Measurements from ENCODE around the gene ERO1A.
A peak's percentile ranks its signal among the peaks of the same experiment; 100 is the strongest.
"Not testable (repeated sequence)": the region's sequence is repeated elsewhere in the genome, so short reads cannot be mapped to it uniquely, and the experiment has no call there.

ERO1A gene, protein sequence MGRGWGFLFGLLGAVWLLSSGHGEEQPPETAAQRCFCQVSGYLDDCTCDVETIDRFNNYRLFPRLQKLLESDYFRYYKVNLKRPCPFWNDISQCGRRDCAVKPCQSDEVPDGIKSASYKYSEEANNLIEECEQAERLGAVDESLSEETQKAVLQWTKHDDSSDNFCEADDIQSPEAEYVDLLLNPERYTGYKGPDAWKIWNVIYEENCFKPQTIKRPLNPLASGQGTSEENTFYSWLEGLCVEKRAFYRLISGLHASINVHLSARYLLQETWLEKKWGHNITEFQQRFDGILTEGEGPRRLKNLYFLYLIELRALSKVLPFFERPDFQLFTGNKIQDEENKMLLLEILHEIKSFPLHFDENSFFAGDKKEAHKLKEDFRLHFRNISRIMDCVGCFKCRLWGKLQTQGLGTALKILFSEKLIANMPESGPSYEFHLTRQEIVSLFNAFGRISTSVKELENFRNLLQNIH

DNA sequence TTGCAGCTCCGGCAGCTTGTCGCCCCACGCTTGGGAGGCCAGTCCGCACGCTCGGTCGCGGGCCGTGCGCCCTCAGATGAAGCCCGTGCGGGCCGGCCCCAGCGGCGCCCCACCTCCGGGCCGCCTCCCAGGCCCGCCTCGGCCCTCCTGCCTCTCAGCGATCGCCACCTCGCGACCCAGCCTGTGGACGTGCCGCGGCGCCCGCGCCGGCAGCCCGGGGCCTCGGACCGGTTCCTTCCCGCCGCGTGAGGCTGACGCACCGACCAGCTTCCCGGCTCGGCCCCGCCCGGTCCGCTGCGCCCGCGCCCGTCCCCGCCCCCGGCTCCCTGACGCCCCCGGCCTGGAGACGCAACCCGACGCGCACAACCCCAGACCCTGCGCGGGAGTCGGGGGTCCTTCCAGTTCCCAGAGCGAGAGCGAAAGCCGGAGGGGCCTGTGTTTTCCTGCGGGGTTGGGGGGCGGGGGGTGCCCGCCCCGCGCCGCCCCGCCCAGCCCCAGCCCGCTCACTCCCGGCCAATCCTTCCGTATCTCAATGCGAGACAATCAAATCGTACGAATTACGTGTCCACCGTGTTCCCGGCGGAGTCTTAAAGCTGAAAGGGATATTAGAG, at the start of gene ERO1A:
Gene ERO1A (minus strand): TSS at position 78 of the 611 bp plus-strand sequence. CDS start 77 bp downstream, at position 1.
- DNase-seq = peak; percentile 12

DNA sequence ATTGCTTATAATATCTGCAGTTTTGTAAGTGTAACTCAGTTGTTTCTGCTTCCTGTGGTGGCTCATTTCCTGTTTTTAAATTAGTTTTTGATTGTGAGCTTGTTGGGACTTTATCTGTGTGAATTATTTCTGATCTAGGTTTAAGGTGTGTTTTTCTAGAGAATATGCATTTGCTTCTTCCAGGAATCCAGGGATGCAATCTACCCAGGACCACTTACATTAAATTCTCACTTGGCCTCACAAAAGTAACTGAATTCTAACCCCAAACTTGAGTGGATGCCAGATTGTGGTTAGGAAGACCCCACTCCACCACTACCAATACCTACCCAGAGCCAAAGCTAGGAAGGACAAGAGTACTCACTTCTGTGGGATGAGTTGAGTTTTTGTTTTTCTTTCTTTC, 46.5 kb upstream of the ERO1A start:
- DNase-seq = no peak

DNA sequence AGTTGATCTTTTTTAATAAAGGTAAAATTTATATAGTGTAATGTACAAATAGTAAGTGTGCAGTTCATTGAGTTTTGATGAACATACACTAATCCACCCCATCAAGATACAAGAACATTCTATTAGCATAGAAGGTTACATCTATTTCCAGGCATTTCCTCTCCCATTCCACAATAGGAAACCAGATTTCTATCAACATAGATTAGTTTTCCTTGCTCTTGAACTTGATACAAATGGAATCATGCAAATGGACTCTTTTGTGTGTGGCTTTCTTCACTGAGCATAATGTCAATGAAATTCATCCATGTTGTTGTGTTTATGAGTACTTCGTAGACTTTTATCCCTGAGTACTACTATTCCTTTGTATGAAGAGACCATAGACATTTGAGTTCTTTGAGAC, 45.4 kb upstream of the ERO1A start:
- no peak for DNase-seq

DNA sequence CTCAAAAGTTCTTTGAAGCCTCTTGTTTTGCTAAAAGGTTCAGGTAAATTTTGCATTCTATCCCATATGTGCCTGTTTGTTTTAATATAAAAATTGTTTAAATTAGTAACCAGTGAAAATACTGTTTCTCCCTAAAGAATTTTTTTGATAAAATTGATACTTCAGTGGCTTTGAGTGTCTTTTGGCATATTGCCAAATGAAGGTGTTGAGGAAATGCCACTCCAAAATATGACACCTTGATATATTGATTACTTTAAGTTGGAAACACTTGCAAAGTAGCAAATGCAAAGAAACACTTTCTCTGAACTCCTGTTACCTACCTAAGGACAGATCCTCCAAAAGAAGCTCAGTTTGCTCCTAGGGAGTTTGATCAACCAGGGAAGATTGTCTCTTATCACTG, 43.1 kb upstream of the ERO1A start:
- no peak for DNase-seq

DNA sequence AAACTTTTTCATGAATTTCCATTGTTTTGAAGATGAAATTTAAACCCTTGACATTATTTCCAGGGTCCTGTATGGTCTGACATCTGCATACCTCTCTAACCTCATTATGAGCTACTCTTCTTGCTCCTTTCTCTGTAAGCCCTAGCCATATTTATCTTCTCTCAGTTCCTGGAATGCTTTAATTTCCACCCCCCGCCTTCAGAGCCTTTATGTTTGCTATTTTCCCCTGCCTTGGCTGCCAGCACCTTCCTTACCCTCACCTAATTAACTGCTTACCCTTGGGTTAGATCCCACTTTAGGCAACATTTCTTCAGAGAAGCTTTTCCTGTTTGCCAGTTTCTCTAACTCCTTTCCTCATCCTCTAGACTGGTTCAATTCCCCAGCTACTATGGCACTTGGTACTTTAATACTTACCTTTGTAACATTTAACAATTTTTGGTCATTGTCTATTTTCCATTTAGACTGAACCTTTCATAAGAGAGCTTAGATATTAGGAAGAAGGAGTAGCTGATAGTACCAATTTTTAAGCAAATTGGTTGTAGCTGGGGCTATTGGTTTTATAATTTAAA, 40.6 kb upstream of the ERO1A start:
- DNase-seq = no peak

DNA sequence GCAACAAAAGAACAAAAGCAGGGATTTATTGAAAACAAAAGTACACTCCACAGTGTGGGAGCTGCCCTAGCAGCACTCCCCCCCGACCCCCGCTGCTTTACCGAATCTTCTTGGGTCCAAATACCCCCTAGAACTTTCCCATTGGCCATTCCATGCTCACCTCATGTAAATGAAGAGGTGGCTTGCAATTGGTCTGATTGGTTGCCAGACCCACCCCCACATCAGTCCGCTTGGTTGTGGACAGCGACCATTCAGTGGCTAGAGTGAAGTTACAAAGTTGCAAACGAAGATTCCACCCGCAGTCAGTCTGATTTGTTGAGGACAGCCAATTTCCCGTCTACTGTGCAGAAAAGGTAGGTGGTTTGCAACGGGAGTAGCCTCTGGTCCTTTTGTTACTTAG, 38.5 kb upstream of the ERO1A start:
- DNase-seq = no peak

DNA sequence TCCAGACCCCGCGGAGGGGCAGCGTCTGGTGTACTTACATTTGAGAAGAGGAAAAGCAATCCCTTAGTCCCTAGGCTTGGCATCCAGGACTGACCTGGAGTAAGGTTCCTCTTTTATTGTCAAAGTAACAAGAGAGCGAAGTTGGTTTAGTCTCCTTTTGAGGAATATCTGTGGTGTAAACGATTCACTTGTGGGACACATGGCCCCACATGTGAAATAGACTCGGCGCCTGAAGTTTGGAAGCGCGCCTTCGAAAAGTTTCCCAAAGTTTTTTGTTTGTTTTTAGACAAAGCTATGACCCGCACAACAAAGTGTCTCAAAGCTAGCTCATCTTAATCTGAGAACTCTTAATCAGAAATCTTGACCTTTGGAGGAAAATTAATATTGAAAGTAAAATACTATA, 35.4 kb upstream of the ERO1A start:
- DNase-seq = peak; percentile 24

DNA sequence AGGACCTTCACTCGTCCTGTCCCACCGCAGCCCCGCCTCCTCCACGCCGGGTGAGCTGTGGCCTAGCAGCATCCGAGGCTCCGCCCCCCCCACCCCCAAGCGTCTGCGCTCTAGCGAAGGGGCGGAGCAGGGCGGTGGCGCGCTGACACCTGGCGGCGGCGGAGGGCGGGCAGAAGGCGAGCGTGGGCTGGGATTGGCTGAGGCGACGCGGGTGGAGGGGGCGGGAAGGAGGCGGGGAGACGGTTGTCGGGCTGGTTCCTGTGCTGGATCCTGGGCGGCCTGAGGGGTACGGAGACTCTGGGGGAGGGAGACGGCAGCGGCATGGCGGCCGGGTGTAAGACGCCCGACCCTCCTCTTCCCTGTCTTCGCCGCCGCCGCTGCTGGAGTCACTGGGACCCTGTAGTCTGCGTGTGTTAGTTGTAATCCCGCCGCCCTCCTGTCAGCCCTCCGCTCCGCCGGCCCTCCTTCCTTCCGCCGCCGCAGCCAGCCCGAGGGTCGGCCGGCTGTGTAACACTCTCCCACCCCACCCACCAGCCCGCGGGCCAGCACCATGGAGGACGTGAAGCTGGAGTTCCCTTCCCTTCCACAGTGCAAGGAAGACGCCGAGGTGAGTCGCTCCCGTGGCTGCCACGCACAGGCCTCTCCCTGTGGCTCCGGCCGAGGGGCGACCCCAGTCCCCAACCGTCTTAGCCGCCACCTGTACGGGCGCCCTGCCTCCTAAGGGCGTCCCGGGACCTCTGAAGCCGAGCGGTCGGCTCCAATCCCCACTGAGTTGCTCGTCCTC, 34.8 kb upstream of the ERO1A start, which contains the start of gene STYX:
Gene STYX (plus strand): TSS at position 242 of the 784 bp plus-strand sequence. CDS start 309 bp downstream, at position 551.
- DNase-seq = peak; percentile 85

DNA sequence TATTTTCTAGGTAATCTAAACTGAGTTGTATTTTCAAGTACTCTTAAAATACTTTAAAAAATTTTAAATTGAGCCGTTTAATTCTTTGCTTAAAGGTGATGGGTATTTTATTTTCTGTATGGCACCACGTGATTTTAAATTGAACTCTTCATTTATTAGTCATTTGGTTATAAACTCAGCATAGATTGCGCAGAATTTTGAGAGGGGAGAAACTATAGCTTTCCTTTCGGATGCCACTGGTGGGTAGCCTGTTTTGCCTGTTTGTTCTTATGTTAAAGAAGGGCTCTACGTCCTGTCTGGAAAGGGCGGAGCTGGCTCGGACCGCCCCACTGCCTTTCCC, 34.2 kb upstream of the ERO1A start:
- DNase-seq = no peak

DNA sequence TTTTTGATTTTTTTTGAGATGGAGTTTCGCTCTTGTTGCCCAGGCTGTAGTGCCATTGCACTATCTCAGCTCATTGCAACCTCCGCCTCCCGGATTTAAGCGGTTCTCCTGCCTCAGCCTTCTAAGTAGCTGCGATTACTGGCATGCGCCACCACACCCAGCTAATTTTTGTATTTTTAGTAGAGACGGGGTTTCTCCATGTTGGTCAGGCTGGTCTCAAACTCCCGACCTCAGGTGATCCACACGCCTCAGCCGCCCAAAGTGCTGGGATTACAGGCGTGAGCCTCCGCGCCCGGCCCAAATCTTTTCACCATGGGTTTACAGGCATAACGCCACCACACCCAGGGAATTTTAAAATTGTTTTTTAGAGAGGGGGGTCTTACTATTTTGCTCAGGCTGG, 33.7 kb upstream of the ERO1A start:
- DNase-seq = not testable (repeated sequence)

DNA sequence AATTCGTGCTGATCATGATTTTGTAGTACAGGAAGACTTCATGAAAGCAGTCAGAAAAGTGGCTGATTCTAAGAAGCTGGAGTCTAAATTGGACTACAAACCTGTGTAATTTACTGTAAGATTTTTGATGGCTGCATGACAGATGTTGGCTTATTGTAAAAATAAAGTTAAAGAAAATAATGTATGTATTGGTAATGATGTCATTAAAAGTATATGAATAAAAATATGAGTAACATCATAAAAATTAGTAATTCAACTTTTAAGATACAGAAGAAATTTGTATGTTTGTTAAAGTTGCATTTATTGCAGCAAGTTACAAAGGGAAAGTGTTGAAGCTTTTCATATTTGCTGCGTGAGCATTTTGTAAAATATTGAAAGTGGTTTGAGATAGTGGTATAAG, 32.2 kb upstream of the ERO1A start:
- DNase-seq = not testable (repeated sequence)

DNA sequence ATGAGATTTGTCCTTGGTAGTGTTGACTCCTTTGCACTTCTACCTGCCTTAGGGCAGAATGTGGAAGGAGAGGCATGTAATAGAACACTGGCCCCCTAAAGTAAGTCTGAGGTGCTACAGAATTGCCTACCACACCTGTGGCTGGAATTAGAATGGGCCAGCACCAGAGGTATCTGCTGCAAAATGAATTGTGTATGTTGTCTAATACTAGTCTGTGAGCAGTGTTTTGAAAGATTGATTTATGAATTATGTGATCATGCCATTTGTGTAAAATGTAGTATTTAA, 28.9 kb upstream of the ERO1A start:
- DNase-seq = no peak

DNA sequence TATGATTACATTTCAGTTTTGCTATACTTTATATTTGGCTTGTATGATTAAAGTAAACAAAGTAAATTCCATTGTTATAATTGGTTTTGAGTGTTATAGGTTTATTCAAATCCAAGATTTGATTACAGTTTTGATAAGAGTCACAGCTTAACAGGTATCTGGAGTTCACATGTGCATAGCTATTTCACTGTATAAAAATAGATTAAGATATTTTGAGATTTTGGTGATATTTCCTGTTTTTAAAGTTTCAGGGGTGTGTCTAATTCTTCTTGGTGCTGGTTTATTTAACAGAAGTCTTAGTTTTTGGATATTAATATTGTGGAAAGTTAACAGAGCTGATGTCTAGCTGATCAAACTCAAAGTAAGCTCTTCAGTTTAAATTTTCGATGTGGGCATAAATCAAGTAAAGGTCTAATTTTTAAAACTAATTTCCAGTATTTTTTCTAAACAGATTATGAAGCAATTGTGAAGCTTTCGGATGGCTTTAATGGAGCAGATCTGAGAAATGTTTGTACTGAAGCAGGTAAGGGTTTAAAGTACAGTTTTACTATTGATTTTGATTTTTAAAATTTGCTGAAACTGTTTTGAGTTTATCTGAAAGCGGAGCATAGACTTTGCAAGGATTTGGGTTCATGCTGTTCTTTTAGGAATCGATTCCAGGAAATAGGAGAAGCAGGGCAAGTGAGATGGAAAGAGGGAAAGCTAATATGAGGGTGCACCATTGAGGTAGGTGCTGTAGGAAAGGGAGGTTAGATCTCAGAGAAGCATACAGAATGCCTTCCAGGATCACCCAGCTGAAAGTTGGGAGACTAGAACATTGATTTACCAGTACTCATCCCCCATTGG, 28.4 kb upstream of the ERO1A start:
- no peak for DNase-seq

DNA sequence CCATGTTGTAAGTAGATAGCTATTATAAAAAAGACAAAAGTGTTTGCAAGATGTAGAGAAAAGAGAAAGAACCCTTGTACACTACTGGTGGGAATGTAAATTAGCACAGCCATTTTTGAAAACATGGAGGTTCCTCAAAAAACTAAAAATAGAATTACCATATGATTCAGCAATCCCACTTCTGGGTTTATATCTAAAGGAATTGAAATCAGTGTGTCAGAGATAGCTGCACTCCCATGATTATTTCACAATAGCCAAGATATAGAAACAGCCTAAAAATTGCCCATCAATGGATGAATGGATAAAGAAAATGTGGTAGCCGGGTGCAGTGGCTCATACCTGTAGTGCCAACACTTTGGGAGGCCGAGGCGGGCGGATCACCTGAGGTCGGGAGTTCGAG, 20.8 kb upstream of the ERO1A start:
- DNase-seq = no peak

DNA sequence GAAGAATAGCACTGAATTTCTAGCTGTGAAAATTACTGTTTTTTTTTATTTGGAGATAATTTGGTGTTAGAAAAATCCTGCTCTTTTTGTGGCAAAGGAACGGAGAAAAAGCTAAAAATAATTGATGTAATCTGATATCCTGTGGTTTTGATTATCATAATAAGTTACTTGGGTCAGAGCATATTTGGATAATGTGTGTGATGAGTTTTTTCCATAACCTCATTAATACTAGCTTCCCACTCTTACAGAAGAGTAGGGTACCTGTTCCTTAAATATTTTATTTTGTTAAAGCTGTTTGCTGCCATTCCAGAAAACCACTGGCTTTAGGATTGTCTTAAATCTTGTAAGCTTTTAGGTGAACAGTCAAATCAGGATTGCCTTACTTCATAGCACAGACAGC, 16.3 kb upstream of the ERO1A start:
- no peak for DNase-seq

DNA sequence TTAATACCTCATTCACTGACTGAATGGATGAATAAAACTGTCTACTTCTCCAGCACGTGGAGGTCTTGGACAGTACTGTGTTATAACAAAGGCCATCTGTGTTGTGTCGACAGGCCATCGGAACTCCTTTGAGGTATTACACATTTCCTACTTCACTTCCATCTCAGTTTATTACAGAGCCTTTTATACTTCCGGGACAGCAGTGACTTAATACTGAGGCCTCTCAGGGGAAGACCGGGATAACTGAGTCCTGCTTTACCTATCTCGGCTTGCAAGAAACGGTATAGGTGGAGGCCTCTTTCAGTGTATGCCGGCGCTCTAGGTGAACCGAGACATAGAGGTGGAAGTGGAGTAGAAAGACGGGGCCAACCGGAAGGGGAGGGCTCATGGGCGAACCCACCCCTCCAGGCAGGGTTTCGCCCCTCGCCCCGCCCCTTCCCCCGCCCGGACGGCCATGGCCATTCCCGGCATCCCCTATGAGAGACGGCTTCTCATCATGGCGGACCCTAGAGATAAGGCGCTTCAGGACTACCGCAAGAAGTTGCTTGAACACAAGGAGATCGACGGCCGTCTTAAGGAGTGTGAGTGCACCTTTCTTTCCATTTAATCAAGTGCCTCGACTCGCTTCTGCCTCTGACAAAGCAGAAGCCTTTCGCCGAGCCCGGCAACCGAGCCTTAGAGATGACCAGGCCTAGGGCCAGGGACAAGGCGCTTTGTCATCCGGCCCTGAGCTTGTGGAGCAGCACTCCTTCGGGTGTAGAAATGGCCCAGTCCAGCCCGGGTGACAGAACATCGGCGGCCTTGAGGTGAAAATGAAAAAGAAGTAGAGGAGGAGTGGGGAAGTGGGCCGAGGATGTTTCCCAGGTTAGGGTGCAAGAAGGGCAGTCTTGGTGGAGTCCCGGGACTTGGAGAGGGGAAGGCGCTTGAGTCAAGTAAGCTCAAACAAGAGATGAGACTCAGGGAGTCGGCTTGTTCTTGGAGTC, 11.7 kb upstream of the ERO1A start, which contains the start of gene PSMC6:
Gene PSMC6 (plus strand): TSS at position 477 of the 983 bp plus-strand sequence. CDS start 20 bp downstream, at position 497.
- peak; percentile 84 for DNase-seq

DNA sequence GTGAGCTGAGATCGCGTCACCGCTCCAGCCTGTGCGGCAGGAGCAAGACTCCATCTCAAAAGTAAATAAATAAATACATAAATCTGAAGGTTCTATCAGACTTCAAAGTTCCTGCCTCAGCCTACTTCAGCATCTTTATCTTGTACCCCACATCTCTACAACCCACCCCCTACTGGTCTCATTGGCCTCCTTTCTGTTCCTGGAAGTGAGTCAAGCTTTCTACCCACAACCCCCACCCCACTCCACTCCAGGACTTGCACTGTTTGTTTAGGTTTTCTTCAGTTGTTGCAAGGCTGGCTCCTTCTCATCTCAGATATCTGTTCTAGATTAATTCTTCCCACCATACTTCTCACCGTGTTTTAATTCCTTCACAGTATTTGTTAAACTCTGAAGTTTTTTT, 10.9 kb upstream of the ERO1A start:
- no peak for DNase-seq

DNA sequence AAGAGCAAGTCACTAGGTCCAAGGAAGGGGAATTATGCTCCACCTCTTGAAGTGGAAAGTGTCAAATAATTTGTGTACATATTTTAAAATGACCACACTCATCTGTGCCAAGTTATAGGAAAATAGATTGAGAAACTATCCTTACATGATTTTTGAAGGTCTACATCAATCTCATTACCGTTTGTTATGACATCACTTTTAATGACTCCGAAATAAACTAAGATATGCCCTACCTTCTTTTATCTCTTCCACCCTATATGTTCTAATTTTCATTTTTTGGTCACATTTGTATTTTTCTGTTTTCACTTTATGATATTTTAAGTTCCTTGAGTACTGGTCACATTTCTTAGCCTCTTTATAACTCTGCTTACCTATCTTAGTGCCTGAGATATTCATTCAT, 8.3 kb upstream of the ERO1A start:
- DNase-seq = no peak

DNA sequence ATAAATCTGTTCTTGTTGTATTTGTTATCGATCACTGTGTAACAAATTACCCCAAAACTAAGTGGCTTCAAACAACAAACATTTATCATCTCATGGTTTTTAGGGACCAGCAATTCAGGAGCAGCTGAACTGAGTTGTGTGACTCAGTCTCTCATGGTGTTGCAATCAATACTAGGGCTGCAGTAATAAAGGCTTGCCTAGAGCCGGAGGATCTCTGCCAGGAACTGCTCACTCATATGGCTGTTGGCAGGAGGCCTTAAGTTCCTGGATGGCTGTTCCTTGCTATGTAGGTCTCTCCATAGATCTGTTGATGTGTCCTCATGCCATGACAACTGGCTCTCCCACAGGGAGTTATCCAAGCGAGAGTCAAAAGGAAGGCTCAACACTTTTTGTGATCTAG, 7.9 kb upstream of the ERO1A start:
- DNase-seq = no peak

DNA sequence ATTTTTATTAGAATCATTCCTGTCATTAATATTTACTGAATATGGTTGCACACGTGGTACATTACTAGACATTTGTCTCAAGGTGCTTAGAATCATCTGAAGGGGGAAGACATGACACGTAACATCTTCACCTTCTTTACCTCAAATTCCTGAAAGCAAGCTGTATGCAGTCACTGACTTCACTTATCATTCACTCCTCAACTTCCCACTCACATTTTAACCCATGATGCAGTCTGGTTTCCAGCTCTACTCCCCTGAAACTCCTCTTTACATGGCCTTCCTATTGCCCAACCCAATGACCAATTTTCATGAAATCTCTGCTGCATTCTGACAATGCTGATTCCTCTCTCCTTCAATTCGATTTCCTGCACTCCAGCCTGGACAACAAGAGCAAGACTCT, 5.9 kb upstream of the ERO1A start:
- DNase-seq = no peak

DNA sequence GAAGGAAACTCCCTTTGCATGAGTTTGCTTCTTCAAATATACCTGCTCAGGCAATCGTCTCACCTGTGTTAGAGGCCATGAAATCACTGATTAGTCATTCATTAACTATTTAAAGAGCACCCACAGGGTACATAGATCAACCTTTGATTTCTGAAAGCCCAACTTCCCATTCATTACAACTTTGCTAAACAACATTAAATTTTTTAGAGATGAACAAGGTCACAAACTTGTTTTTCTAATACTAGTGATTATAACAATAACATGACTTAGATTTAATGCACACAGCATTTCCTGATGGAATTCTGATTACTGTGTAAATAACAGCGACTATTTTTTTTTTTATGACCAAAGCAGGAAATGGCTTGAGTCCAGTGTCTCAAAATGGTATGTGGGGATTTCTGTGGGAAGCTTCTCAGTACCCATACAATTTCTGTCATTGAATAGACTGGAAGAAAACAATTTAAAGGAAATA, 5.4 kb upstream of the ERO1A start:
- no peak for DNase-seq
